WTC11 (cell line): ENCODE measurements around the gene CPLX3. TPM values are rescaled to one million over a fixed set of nuclear protein-coding genes. Genes with fewer than 3 reads are reported as not detected.

ENCODE experiments used
- ATAC-seq: fragments of 200-7000 bp; cut with Tn5 transposase; 2 replicates; pipeline ENCODE4 v1.10.0; 2021; ENCODE audit warnings: mild to moderate bottlenecking, moderate library complexity
- CTCF ChIA-PET: fragments of 300-600 bp; sonication (Branson Sonifier 250); formaldehyde crosslinking; loops from one replicate; lab custom pipeline; 2021; ENCODE audit warnings: antibody characterized with exemption; lab: Charles Lee
- POLR2A ChIA-PET: fragments of 350-600 bp; sonication (Branson Sonifier 250); formaldehyde crosslinking; loops from one replicate; lab custom pipeline; 2021; ENCODE audit warnings: antibody characterized with exemption; lab: Charles Lee
- DNase-seq: peaks from one replicate; pipeline ENCODE4 v3.0.0; 2021; ENCODE audit warnings: low spot score
- H3K27ac Mint-ChIP-seq: 2 replicates; pipeline ENCODE4 v1.8.0; 2021; ENCODE audit warnings: mixed read lengths
- H3K27me3 Mint-ChIP-seq: 2 replicates; pipeline ENCODE4 v1.8.0; 2021; ENCODE audit warnings: low read depth, mild to moderate bottlenecking, moderate library complexity, mixed read lengths
- H3K36me3 Mint-ChIP-seq: 2 replicates; pipeline ENCODE4 v1.8.0; 2021; ENCODE audit warnings: mixed read lengths
- H3K4me1 Mint-ChIP-seq: 2 replicates; pipeline ENCODE4 v1.8.0; 2022; ENCODE audit warnings: mixed read lengths
- H3K4me3 Mint-ChIP-seq: 2 replicates; pipeline ENCODE4 v1.8.0; 2021; ENCODE audit warnings: mild to moderate bottlenecking, moderate library complexity, mixed read lengths
- H3K9me3 Mint-ChIP-seq: 2 replicates; pipeline ENCODE4 v1.8.0; 2021; ENCODE audit warnings: mixed read lengths
- ATF2 ChIP-seq: sonication (generic); formaldehyde crosslinking; IDR thresholded peaks from 2 replicates; pipeline ENCODE4 v1.8.1; 2022; ENCODE audit warnings: low read depth, missing genetic modification reagents, borderline replicate concordance
- CREB1 ChIP-seq: sonication (generic); formaldehyde crosslinking; IDR thresholded peaks from 2 replicates; pipeline ENCODE4 v1.8.0; 2023; ENCODE audit warnings: mild to moderate bottlenecking, missing genetic modification reagents
- CREM ChIP-seq: sonication (generic); formaldehyde crosslinking; IDR thresholded peaks from 2 replicates; pipeline ENCODE4 v1.8.1; 2022; ENCODE audit warnings: mild to moderate bottlenecking, missing genetic modification reagents, moderate library complexity
- CTCF ChIP-seq: fragments of 200-600 bp; IDR thresholded peaks from 2 replicates; pipeline ENCODE4 v1.8.0; 2022; ENCODE audit warnings: antibody characterized with exemption
- E2F5 ChIP-seq: sonication (generic); formaldehyde crosslinking; IDR thresholded peaks from 2 replicates; pipeline ENCODE4 v1.8.1; 2022; ENCODE audit warnings: mild to moderate bottlenecking, moderate library complexity, missing genetic modification reagents
- FOXJ3 ChIP-seq: sonication (generic); formaldehyde crosslinking; IDR thresholded peaks from 2 replicates; pipeline ENCODE4 v1.9.0; 2021; ENCODE audit warnings: missing genetic modification reagents, mild to moderate bottlenecking, borderline replicate concordance
- FOXP1 ChIP-seq: sonication (generic); formaldehyde crosslinking; IDR thresholded peaks from 2 replicates; pipeline ENCODE4 v1.8.0; 2022; ENCODE audit warnings: missing genetic modification reagents, mild to moderate bottlenecking, moderate library complexity, borderline replicate concordance
- KAT7 ChIP-seq: sonication (generic); formaldehyde crosslinking; IDR thresholded peaks from 2 replicates; pipeline ENCODE4 v1.8.1; 2023; ENCODE audit warnings: missing genetic modification reagents, mild to moderate bottlenecking, borderline replicate concordance
- MAX ChIP-seq: sonication (generic); formaldehyde crosslinking; IDR thresholded peaks from 2 replicates; pipeline ENCODE4 v1.8.0; 2022; ENCODE audit warnings: mild to moderate bottlenecking, missing genetic modification reagents
- MLX ChIP-seq: sonication (generic); formaldehyde crosslinking; IDR thresholded peaks from 2 replicates; pipeline ENCODE4 v1.8.1; 2023; ENCODE audit warnings: mild to moderate bottlenecking, missing genetic modification reagents, moderate library complexity
- NFATC4 ChIP-seq: fragments of 250-450 bp; sonication (Bioruptor Pico); IDR thresholded peaks from 2 replicates; pipeline ENCODE4 v1.9.0; 2021; ENCODE audit warnings: mild to moderate bottlenecking
- NFE2L1 ChIP-seq: sonication (generic); formaldehyde crosslinking; IDR thresholded peaks from 2 replicates; pipeline ENCODE4 v1.8.1; 2023; ENCODE audit warnings: missing genetic modification reagents
- NFYB ChIP-seq: sonication (generic); formaldehyde crosslinking; conservative IDR thresholded peaks from 2 replicates; pipeline ENCODE4 v1.8.0; 2022; ENCODE audit warnings: low read depth, missing genetic modification reagents
- NR2C2 ChIP-seq: sonication (generic); formaldehyde crosslinking; IDR thresholded peaks from 2 replicates; pipeline ENCODE4 v1.8.0; 2022; ENCODE audit warnings: mild to moderate bottlenecking, missing genetic modification reagents
- SP1 ChIP-seq: sonication (generic); formaldehyde crosslinking; conservative IDR thresholded peaks from 2 replicates; pipeline ENCODE4 v1.8.1; 2022; ENCODE audit warnings: missing genetic modification reagents
- TCF7 ChIP-seq: sonication (generic); formaldehyde crosslinking; IDR thresholded peaks from 2 replicates; pipeline ENCODE4 v1.8.0; 2022; ENCODE audit warnings: mild to moderate bottlenecking, low read depth, missing genetic modification reagents, moderate library complexity
- TEAD4 ChIP-seq: sonication (generic); formaldehyde crosslinking; IDR thresholded peaks from 2 replicates; pipeline ENCODE4 v1.8.0; 2022; ENCODE audit warnings: mild to moderate bottlenecking, missing genetic modification reagents
- ZBTB21 ChIP-seq: sonication (generic); formaldehyde crosslinking; IDR thresholded peaks from 2 replicates; pipeline ENCODE4 v1.8.1; 2023; ENCODE audit warnings: mild to moderate bottlenecking, missing genetic modification reagents, borderline replicate concordance
- ZMAT4 ChIP-seq: fragments of 250-450 bp; sonication (Bioruptor Pico); IDR thresholded peaks from 2 replicates; pipeline ENCODE4 v1.9.0; 2021; ENCODE audit warnings: mild to moderate bottlenecking
- ZNF121 ChIP-seq: sonication (generic); formaldehyde crosslinking; IDR thresholded peaks from 2 replicates; pipeline ENCODE4 v1.8.0; 2023; ENCODE audit warnings: missing genetic modification reagents
- ZNF138 ChIP-seq: sonication (generic); formaldehyde crosslinking; conservative IDR thresholded peaks from 2 replicates; pipeline ENCODE4 v1.8.1; 2022; ENCODE audit warnings: mild to moderate bottlenecking, moderate library complexity, missing genetic modification reagents
- ZNF396 ChIP-seq: fragments of 250-450 bp; sonication (Bioruptor Pico); IDR thresholded peaks from 2 replicates; pipeline ENCODE4 v1.8.0; 2021; ENCODE audit warnings: mild to moderate bottlenecking, moderate library complexity, borderline replicate concordance
- total RNA-seq: library from RNA; stranded (reverse); gene quantifications from 3 replicates; pipeline ENCODE4 v1.2.3, GENCODE V29; 2021

CPLX3 gene
- total RNA-seq, 1 experiment from 2014 or later, result 0.09 TPM

- TF ChIP-seq CREM (CRISPR knock-in tag) (0 out of 2 replicates have a peak, but pooled peaks have one; percentile 18), SP1 (CRISPR knock-in tag) (peak; percentile 77)
Measured at GRCh38 chr15:74873036-74873755, 46.8 kb downstream of the CPLX3 start, which contains the start of gene SCAMP2 (continued).

GRCh38 chr15:74873756-74874424 lies 47.5 kb downstream of the CPLX3 start:
- POLR2A ChIA-PET, result interaction anchor here (0.9 to 1.1 kb wide), 3 partner anchors 28 to 114 kb away, joined by 3 read pairs; partner anchors contain the start of gene RPP25
- DNase-seq (peak; percentile 37), ATAC-seq (peak; percentile 12)
- H3K27ac Mint-ChIP-seq, result peak overlapping the region; percentile 81
- CTCF ChIA-PET, result interaction anchor here (0.8 to 1.2 kb wide), 3 partner anchors 15 to 96 kb away, joined by 3 read pairs; no protein-coding TSS in a partner anchor
- no peaks in the 10 kb centered on the region; the same call in 1 of the 2 replicates for H3K27me3 Mint-ChIP-seq
- no peaks in the 10 kb centered on the region for H3K9me3 Mint-ChIP-seq
- TF ChIP-seq CREB1 (CRISPR knock-in tag) (no peak), ZNF121 (peak; percentile 68), NFE2L1 (CRISPR knock-in tag) (no peak), ZNF138 (no peak), MLX (CRISPR knock-in tag) (no peak), CTCF (no peak), NR2C2 (CRISPR knock-in tag) (no peak), ZNF396 (CRISPR knock-in tag) (no peak), NFYB (no peak)
- TF ChIP-seq, all 79 proteins: peak for 1
- Mint-ChIP-seq H3K4me1 (peaks cover 20% of the 10 kb centered on the region), H3K36me3 (0 out of 2 replicates have a peak, but pooled peaks cover 5% of the 10 kb centered on the region), H3K4me3 (peak overlapping the region; percentile 93)

GRCh38 chr15:74878273-74878672 lies 51.8 kb downstream of the CPLX3 start:
- ATAC-seq, result no peak
- CTCF ChIA-PET, result interaction anchor here (0.7 to 1.9 kb wide), 2 partner anchors 14 to 23 kb away, joined by 3 to 11 read pairs; no protein-coding TSS in a partner anchor
- no peak for TF ChIP-seq TCF7
- TF ChIP-seq ZBTB21 (CRISPR knock-in tag), result no peak
- TF ChIP-seq CTCF, result no peak
- no peak for TF ChIP-seq ATF2 (CRISPR knock-in tag)
- no peak for TF ChIP-seq FOXJ3 (CRISPR knock-in tag)
- no peak for TF ChIP-seq E2F5 (CRISPR knock-in tag)
- no peak for TF ChIP-seq FOXP1 (CRISPR knock-in tag)
- no peak for TF ChIP-seq TEAD4 (CRISPR knock-in tag)
- no peak for TF ChIP-seq MAX
- no peak for TF ChIP-seq ZNF396 (CRISPR knock-in tag)
- TF ChIP-seq KAT7 (CRISPR knock-in tag), result no peak
- no peak for TF ChIP-seq NR2C2 (CRISPR knock-in tag)
- TF ChIP-seq ZMAT4 (CRISPR knock-in tag), result no peak
- no peak for TF ChIP-seq NFATC4 (CRISPR knock-in tag)
- TF ChIP-seq SP1 (CRISPR knock-in tag), result no peak

More at GRCh38 chr15:74878273-74878672, 51.8 kb downstream of the CPLX3 start:
- H3K9me3 Mint-ChIP-seq, result peaks cover 6% of the 10 kb centered on the region
- peaks cover 5% of the 10 kb centered on the region; the same call in 1 of the 2 replicates for H3K36me3 Mint-ChIP-seq
- POLR2A ChIA-PET, result interaction anchor here (0.7 kb wide), 1 partner anchor 79 kb away, joined by 6 read pairs; no protein-coding TSS in a partner anchor
- H3K27ac Mint-ChIP-seq, result no peak overlapping the region
- no peak overlapping the region for H3K4me3 Mint-ChIP-seq
- peaks cover 7% of the 10 kb centered on the region for H3K27me3 Mint-ChIP-seq
- no peaks in the 10 kb centered on the region for H3K4me1 Mint-ChIP-seq
- no peak for DNase-seq
